DOHH2 (cell line): Measurements from ENCODE around the gene PPP1R12A.

Experiments used
- H3F3A ChIP-seq: fragments of 200-600 bp; sonication (generic), shearing (Covaris generic); 2 replicates; pipeline ENCODE4 v1.6.0; 2016; ENCODE audit warnings: antibody characterized with exemption, mild to moderate bottlenecking; ENCODE audit not compliant: control insufficient read depth, insufficient read depth
- H3K27ac ChIP-seq: fragments of 200-600 bp; sonication (generic); 2 replicates; pipeline ENCODE4 v1.5.1; 2014; ENCODE audit warnings: low read depth, mild to moderate bottlenecking, low read length, moderate library complexity
- H3K27me3 ChIP-seq: fragments of 200-600 bp; sonication (generic); 2 replicates; pipeline ENCODE4 v1.6.1; 2014; ENCODE audit warnings: mild to moderate bottlenecking, low read length, mixed read lengths; ENCODE audit not compliant: control insufficient read depth
- H3K36me3 ChIP-seq: fragments of 200-600 bp; sonication (generic); 2 replicates; pipeline ENCODE4 v1.6.1; 2014; ENCODE audit warnings: mild to moderate bottlenecking, low read length, moderate library complexity, mixed read lengths; ENCODE audit not compliant: control insufficient read depth
- H3K4me1 ChIP-seq: fragments of 200-600 bp; sonication (generic); 2 replicates; pipeline ENCODE4 v1.6.1; 2014; ENCODE audit warnings: mild to moderate bottlenecking, low read length, mixed read lengths; ENCODE audit not compliant: control insufficient read depth
- H3K4me2 ChIP-seq: fragments of 200-600 bp; sonication (generic); 2 replicates; pipeline ENCODE4 v1.6.0; 2014; ENCODE audit warnings: mild to moderate bottlenecking, low read length, moderate library complexity
- H3K4me3 ChIP-seq: fragments of 200-600 bp; sonication (generic); 2 replicates; pipeline ENCODE4 v1.5.1; 2014; ENCODE audit warnings: mild to moderate bottlenecking, low read length, mixed read lengths
- H3K79me2 ChIP-seq: fragments of 200-600 bp; sonication (generic); 2 replicates; pipeline ENCODE4 v1.6.1; 2014; ENCODE audit warnings: mild to moderate bottlenecking, low read length, mixed read lengths; ENCODE audit not compliant: control insufficient read depth
- H3K9me2 ChIP-seq: fragments of 200-600 bp; sonication (generic); replicated peaks from 2 replicates; pipeline ENCODE4 v1.6.1; 2014; ENCODE audit warnings: mild to moderate bottlenecking, low read length, mixed read lengths; ENCODE audit not compliant: control insufficient read depth
- H3K9me3 ChIP-seq: fragments of 200-600 bp; sonication (generic); 2 replicates; pipeline ENCODE4 v1.6.1; 2014; ENCODE audit warnings: antibody characterized with exemption, low read length, mixed read lengths; ENCODE audit not compliant: control insufficient read depth, insufficient read depth
- H4K20me1 ChIP-seq: fragments of 200-600 bp; sonication (generic); 2 replicates; pipeline ENCODE4 v1.6.0; 2014; ENCODE audit warnings: low read depth, mild to moderate bottlenecking, antibody characterized with exemption, low read length, moderate library complexity; ENCODE audit not compliant: control insufficient read depth, insufficient read depth
- CTCF ChIP-seq: fragments of 200-600 bp; sonication (generic); IDR thresholded peaks from one replicate; pipeline ENCODE4 v1.5.1; 2014; ENCODE audit warnings: antibody characterized with exemption, mild to moderate bottlenecking, low read depth, low read length; ENCODE audit not compliant: poor library complexity, severe bottlenecking
- EZH2phosphoT487 ChIP-seq: fragments of 200-600 bp; sonication (generic); IDR thresholded peaks from 2 replicates; pipeline ENCODE4 v1.6.1; 2017; ENCODE audit warnings: borderline replicate concordance, mild to moderate bottlenecking, antibody characterized with exemption, low read length, moderate library complexity, mixed read lengths

The PPP1R12A gene

GRCh38 chr12:79844693-79845092 lies 90.2 kb downstream of the PPP1R12A start:
- Histone ChIP-seq H3K9me3 (peaks cover 10% of the 10 kb centered on the region), H3K27ac (no peak overlapping the region), H3K27me3 (no peaks in the 10 kb centered on the region), H3K4me1 (peaks cover 3% of the 10 kb centered on the region; the same call in 1 of the 2 replicates), H3K4me3 (no peak overlapping the region), H3K9me2 (no peaks in the 10 kb centered on the region), H3F3A (no peaks in the 10 kb centered on the region), H4K20me1 (no peaks in the 10 kb centered on the region), H3K79me2 (peaks cover 34% of the 10 kb centered on the region), H3K4me2 (no peak overlapping the region), H3K36me3 (peaks cover 51% of the 10 kb centered on the region)
- TF ChIP-seq CTCF = no peak

GRCh38 chr12:79843978-79844377 lies 90.9 kb downstream of the PPP1R12A start:
- no peaks in the 10 kb centered on the region for H3K27me3 ChIP-seq
- TF ChIP-seq CTCF = no peak
- no peak for TF ChIP-seq EZH2phosphoT487
- H3K36me3 ChIP-seq = peaks cover 59% of the 10 kb centered on the region
- H3K4me2 ChIP-seq = no peak overlapping the region
- no peaks in the 10 kb centered on the region for H4K20me1 ChIP-seq
- peaks cover 3% of the 10 kb centered on the region; the same call in 1 of the 2 replicates for H3K4me1 ChIP-seq
- no peak overlapping the region for H3K27ac ChIP-seq
- peaks cover 27% of the 10 kb centered on the region for H3K79me2 ChIP-seq
- peaks cover 17% of the 10 kb centered on the region for H3K9me3 ChIP-seq
- H3K9me2 ChIP-seq = no peaks in the 10 kb centered on the region
- no peak overlapping the region for H3K4me3 ChIP-seq
- H3F3A ChIP-seq = no peaks in the 10 kb centered on the region

GRCh38 chr12:79842630-79843029 lies 92.3 kb downstream of the PPP1R12A start:
- H3F3A ChIP-seq = no peaks in the 10 kb centered on the region
- peaks cover 63% of the 10 kb centered on the region for H3K36me3 ChIP-seq
- H3K79me2 ChIP-seq = peaks cover 18% of the 10 kb centered on the region
- no peak overlapping the region for H3K27ac ChIP-seq
- no peak overlapping the region for H3K4me2 ChIP-seq
- no peaks in the 10 kb centered on the region for H3K4me1 ChIP-seq
- H3K9me2 ChIP-seq = no peaks in the 10 kb centered on the region
- TF ChIP-seq EZH2phosphoT487 (no peak), CTCF (no peak)
- no peak overlapping the region for H3K4me3 ChIP-seq
- H3K9me3 ChIP-seq = peaks cover 26% of the 10 kb centered on the region
- no peaks in the 10 kb centered on the region for H4K20me1 ChIP-seq
- H3K27me3 ChIP-seq = no peaks in the 10 kb centered on the region

- H3K79me2 ChIP-seq = peaks cover 10% of the 10 kb centered on the region
- no peaks in the 10 kb centered on the region for H3F3A ChIP-seq
- no peak overlapping the region for H3K27ac ChIP-seq
- H3K4me1 ChIP-seq = no peaks in the 10 kb centered on the region
- H3K4me2 ChIP-seq = no peak overlapping the region
- H3K9me3 ChIP-seq = peaks cover 26% of the 10 kb centered on the region
- H3K4me3 ChIP-seq = no peak overlapping the region
- H3K36me3 ChIP-seq = peaks cover 62% of the 10 kb centered on the region
- no peaks in the 10 kb centered on the region for H4K20me1 ChIP-seq
- H3K9me2 ChIP-seq = no peaks in the 10 kb centered on the region
- TF ChIP-seq EZH2phosphoT487 (no peak), CTCF (no peak)
- no peaks in the 10 kb centered on the region for H3K27me3 ChIP-seq
Observed at GRCh38 chr12:79841878-79842265, 93.0 kb downstream of the PPP1R12A start.
